ENCODE results near the gene IPCEF1. TPM values are rescaled to one million over a fixed set of nuclear protein-coding genes. Genes with fewer than 3 reads are reported as not detected.

The IPCEF1 gene
- total and polyA plus RNA-seq, 2 of the 8 experiments (the other 6 are each of a cell fraction or from before 2014, with no cell fraction given), result 0.41 to 0.78 TPM

GRCh38 chr6:154360476-154360875 is 3.9 kb upstream of the IPCEF1 start:
- H3K79me1 ChIP-seq (ENCODE audit: low read depth, low read length), result no peaks in the 10 kb centered on the region
- no peaks in the 10 kb centered on the region for H3K23me2 ChIP-seq (ENCODE audit: low read depth, low read length)
- no peak overlapping the region for H2BK5ac ChIP-seq (ENCODE audit: low read depth, low read length)
- H4K8ac ChIP-seq (ENCODE audit: extremely low read depth, insufficient read depth, low read length), result no peak overlapping the region
- no peak overlapping the region for H2AK5ac ChIP-seq (ENCODE audit: low read depth, low read length)
- no peak overlapping the region for H2AFZ ChIP-seq (ENCODE audit: low read length)
- no peak overlapping the region for H3K27ac ChIP-seq (ENCODE audit: low read depth, low read length)
- H3K27me3 ChIP-seq (replicated peaks in 1 of 4; ENCODE audit: control insufficient read depth in 3 of 4, extremely low read depth in 1 of 4, insufficient read depth in 3 of 4, low read length in 3 of 4), result no peaks in the 10 kb centered on the region
- H3K4me2 ChIP-seq (ENCODE audit: insufficient read depth in 1 of 2, low read depth in 2 of 2, low read length in 2 of 2), result no peak overlapping the region
- no peak overlapping the region for H4K91ac ChIP-seq (replicated peaks; ENCODE audit: insufficient read length, low read length)
- no peak overlapping the region for H3K4ac ChIP-seq (replicated peaks; ENCODE audit: insufficient read length, low read depth, low read length)
- H2BK120ac ChIP-seq (replicated peaks; ENCODE audit: low read depth, low read length), result no peak overlapping the region
- no peak overlapping the region for H3K4me3 ChIP-seq (ENCODE audit: extremely low read depth in 1 of 4, insufficient read depth in 2 of 4, low read depth in 3 of 4, low read length in 4 of 4)
- H3K9me3 ChIP-seq (ENCODE audit: insufficient read depth in 2 of 2, low read depth in 1 of 2, low read length in 1 of 2), result no peaks in the 10 kb centered on the region
- no peak overlapping the region for H3K56ac ChIP-seq (replicated peaks; ENCODE audit: insufficient read length, low read depth, low read length)
- no peak overlapping the region for H4K5ac ChIP-seq (ENCODE audit: insufficient read length, low read depth, low read length)
- no peaks in the 10 kb centered on the region for H4K20me1 ChIP-seq (replicated peaks in 1 of 2; ENCODE audit: control insufficient read depth in 1 of 2, insufficient read depth in 2 of 2, low read length in 2 of 2)
- H3K9ac ChIP-seq (replicated peaks in 1 of 4; ENCODE audit: extremely low read depth in 1 of 4, low read depth in 3 of 4, low read length in 3 of 4), result no peak overlapping the region
- no peak overlapping the region for H2BK15ac ChIP-seq (ENCODE audit: low read length)
- H3K14ac ChIP-seq (ENCODE audit: insufficient read length), result no peak overlapping the region
- no peak overlapping the region for H2BK20ac ChIP-seq (ENCODE audit: low read length)
- ChIA-PET POLR2A (ENCODE audit: partially characterized antibody) (no interaction called here), CTCF (ENCODE audit: partially characterized antibody) (interaction anchor here (1.0 kb wide), 1 partner anchor 18 kb away, joined by 3 read pairs; no protein-coding TSS in a partner anchor)
- no peak overlapping the region for H2BK12ac ChIP-seq (ENCODE audit: low read depth, low read length)
- H3K79me2 ChIP-seq (ENCODE audit: control insufficient read depth in 1 of 2, insufficient read depth in 2 of 2, low read length in 2 of 2), result no peaks in the 10 kb centered on the region
- whole genome bisulfite sequencing, 2 experiments (ENCODE audit: extremely low coverage in 1 of 2, insufficient coverage in 1 of 2, insufficient read length in 1 of 2, insufficient replicate concordance in 2 of 2, low coverage in 1 of 2, low lambda C conversion rate in 2 of 2, missing lambda C conversion rate in 1 of 2), result 92% methylated on average over 3 of the region's 3 CpGs; no CpG with 5 or more reads in 1 of the 2 experiments
- H3K23ac ChIP-seq (ENCODE audit: insufficient read length), result no peak overlapping the region
- H3K18ac ChIP-seq (ENCODE audit: extremely low read depth, low read length), result no peak overlapping the region
- no peak for FAIRE-seq
- no peak for DNase-seq (ENCODE audit: low read depth in 1 of 2, low spot score in 2 of 2)
- H3K4me1 ChIP-seq (replicated peaks in 1 of 4; ENCODE audit: control insufficient read depth in 3 of 4, insufficient read depth in 4 of 4, low read length in 3 of 4), result no peaks in the 10 kb centered on the region
- no peaks in the 10 kb centered on the region for H3K36me3 ChIP-seq (ENCODE audit: control insufficient read depth in 2 of 4, insufficient read depth in 4 of 4, low read length in 3 of 4)
- no peak for TF ChIP-seq MAFK (IDR thresholded peaks at IDR 0.05; ENCODE audit: low read depth, low read length)
- no peak for TF ChIP-seq CEBPB (IDR thresholded peaks at IDR 0.05; ENCODE audit: low read depth, low read length)
- TF ChIP-seq TAF1 (IDR thresholded peaks at IDR 0.05; ENCODE audit: low read depth, low read length), result no peak
- no peak for TF ChIP-seq EZH2 (IDR thresholded peaks at IDR 0.05; ENCODE audit: low read depth, low read length, severe bottlenecking)
- no peak for TF ChIP-seq NANOG (IDR thresholded peaks at IDR 0.05; ENCODE audit: insufficient read depth, low read depth, low read length, poor library complexity, severe bottlenecking)
- TF ChIP-seq JUN (IDR thresholded peaks at IDR 0.05; ENCODE audit: low read depth, low read length), result no peak
- no peak for TF ChIP-seq POLR2A (IDR thresholded peaks at IDR 0.05; ENCODE audit: control extremely low read depth in 1 of 2, low read depth in 2 of 2, low read length in 2 of 2)
